CD4-positive, alpha-beta T cell treated with Interleukin-6 for 4 hours (primary cell): ENCODE results near the gene ERMP1.
A peak's percentile ranks its signal among the peaks of the same experiment; 100 is the strongest.
"Not testable (repeated sequence)": the region's sequence is repeated elsewhere in the genome, so short reads cannot be mapped to it uniquely, and the experiment has no call there.

Experiments
- DNase-seq: peaks from one replicate; pipeline ENCODE4 v3.0.0-alpha.2; 2020; ENCODE audit warnings: mixed read lengths

Gene ERMP1

DNA sequence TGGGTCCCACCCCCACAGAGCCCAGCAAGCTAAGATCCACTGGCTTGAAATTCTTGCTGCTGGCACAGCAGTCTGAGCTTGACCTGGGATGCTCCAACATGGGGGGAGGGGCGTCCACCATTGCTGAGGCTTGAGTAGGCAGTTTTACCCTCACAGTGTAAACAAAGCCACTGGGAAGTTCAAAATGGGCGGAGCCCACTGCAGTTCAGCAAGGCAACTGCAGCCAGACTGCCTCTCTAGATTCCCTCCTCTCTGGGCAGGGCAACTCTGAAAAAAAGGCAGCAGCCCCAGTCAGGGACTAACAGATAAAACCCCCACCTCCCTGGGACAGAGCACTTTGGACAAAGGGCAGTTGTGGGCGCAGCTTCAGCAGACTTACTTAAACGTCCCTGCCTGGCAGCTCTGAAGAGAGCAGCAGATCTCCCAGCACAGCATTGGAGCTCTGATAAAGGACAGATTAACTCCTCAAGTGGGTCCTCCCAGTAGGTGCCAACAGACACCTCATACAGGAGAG, 53.2 kb downstream of the ERMP1 start:
- DNase-seq, result not testable (repeated sequence)

GRCh38 chr9:5778805-5779204, 54.1 kb downstream of the ERMP1 start:
- DNase-seq, result no peak

- no peak for DNase-seq
Observed at GRCh38 chr9:5773324-5773999, 59.5 kb downstream of the ERMP1 start.

GRCh38 chr9:5767968-5768932, 64.7 kb downstream of the ERMP1 start:
- peak; percentile 11 for DNase-seq

- DNase-seq, result no peak
Observed at GRCh38 chr9:5764130-5764868, 68.6 kb downstream of the ERMP1 start.

DNA sequence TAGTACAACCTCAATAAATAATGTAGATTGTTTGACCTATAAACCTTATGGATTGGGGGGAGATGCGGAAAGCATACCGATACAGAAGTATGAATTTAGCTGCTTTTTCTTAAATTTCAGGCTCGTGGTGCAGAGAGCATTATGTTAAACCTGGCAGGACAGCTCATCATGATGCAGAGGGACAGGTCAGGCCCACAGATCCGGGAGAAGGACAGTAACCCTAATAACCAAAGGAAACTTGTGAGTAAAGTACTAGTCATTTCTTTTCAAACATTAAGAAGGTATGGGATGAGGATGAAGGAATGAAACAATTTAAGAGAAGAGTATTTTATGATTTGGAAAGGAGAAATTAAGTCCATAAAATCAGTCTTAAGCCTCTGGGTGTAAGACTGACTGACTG, 70.5 kb downstream of the ERMP1 start:
- no peak for DNase-seq

DNA sequence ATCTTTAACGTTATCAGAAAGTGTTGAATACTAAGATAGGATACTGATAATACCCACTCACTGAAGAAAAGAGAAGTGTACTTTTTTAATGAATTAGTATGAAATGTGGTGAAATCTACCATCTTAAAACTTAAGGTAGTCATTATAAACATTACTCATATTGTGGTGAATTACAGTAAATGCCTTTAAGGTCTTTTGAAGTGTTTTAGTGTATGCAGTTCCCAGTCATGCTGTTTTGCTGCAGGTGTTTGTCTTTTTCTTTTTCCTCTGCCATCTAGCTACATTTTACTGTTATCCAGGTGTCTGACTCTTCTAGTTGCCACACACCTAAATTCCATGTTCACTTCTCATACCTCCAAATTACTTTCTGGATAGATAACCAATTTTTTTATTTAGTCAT, 72.6 kb downstream of the ERMP1 start:
- DNase-seq, result no peak

GRCh38 chr9:5756633-5757032, 76.3 kb downstream of the ERMP1 start:
- DNase-seq, result no peak

- DNase-seq, result no peak
Observed at GRCh38 chr9:5750569-5750968, 82.3 kb downstream of the ERMP1 start.

- DNase-seq, result no peak
Observed at GRCh38 chr9:5749306-5749705, 83.6 kb downstream of the ERMP1 start.

DNA sequence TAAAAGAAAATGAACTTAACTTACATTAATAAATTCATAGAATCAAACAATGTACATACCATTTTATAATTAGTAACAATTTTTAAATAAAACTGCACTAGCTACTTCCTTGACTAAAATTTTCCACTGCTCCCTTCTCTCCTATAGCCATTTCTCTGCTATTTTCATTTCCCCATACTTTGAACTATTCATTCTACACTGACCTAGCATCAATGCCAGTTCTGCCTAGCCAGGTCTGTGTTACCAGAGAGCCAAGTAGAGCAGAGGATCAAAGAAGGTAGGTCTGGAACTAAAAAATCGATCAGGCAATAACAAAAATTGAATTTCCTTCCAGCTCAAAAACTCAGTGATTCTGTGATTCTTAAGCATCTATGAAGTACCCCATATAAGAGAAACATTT, 84.5 kb downstream of the ERMP1 start:
- no peak for DNase-seq

GRCh38 chr9:5743109-5743508, 89.8 kb downstream of the ERMP1 start:
- DNase-seq, result no peak

DNA sequence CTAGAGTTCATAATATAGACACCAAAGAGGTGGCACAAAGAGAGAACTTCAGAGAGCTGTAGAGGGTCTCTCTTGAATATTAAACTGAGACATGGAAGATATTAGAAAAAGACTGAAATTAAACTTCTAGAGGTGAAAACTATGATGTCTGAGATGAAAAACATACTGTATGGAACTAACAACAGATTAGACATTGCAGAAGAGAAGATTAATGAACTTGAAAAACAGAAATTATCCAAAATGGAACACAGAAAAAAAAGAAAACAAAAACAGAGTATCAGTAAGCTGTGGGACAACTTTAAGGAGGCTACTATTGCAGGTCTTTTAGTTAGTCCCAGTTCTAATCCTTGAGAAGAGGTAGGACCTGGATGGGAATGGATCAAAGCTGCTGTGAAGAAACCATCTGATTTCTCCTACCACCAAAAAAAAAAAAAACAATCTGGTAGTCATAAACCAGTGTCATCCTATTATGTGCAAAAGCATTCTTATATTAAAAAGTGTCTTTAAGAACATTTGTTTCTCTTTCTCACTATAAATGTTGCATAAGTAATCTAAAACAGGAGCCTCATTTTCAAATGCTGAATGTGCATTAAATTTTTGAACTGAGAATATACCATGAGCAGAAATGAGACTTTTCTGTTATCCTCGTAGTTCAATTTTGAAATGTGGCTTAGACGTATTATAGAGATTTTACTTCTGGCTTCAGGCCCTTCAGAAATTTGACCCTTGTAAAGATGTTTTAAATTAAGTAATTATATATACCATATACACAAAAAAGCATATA, 96.2 kb downstream of the ERMP1 start:
- DNase-seq, result no peak

- no peak for DNase-seq
Observed at GRCh38 chr9:5735072-5735471, 97.8 kb downstream of the ERMP1 start.
